ENCODE data around the gene TSPAN18. TPM values are rescaled to one million over a fixed set of nuclear protein-coding genes. Genes with fewer than 3 reads are reported as not detected.

Gene TSPAN18
- total RNA-seq, 2 experiments from 2014 or later: 0.85 to 0.92 TPM

GRCh38 chr11:44917741-44918140 is 191.0 kb downstream of the TSPAN18 start:
- no peak for DNase-seq
- H3K27ac Mint-ChIP-seq: no peak overlapping the region
- H3K4me1 Mint-ChIP-seq (ENCODE audit: low read depth): no peaks in the 10 kb centered on the region
- ATAC-seq: no peak
- intact Hi-C loops (cut with micrococcal nuclease): no loop called here
- no peaks in the 10 kb centered on the region for H3K36me3 Mint-ChIP-seq (ENCODE audit: low read depth)
- H3K27me3 Mint-ChIP-seq: peaks cover 2% of the 10 kb centered on the region
- POLR2A ChIA-PET: no interaction called here
- H3K9me3 Mint-ChIP-seq: no peaks in the 10 kb centered on the region
- TF ChIP-seq CTCF (IDR thresholded peaks at IDR 0.05): no peak
- CTCF ChIA-PET: interaction anchor here (2.7 kb wide), 1 partner anchor 10 kb away, joined by 14 read pairs; no protein-coding TSS in a partner anchor
- no peak overlapping the region for H3K4me3 Mint-ChIP-seq

DNA sequence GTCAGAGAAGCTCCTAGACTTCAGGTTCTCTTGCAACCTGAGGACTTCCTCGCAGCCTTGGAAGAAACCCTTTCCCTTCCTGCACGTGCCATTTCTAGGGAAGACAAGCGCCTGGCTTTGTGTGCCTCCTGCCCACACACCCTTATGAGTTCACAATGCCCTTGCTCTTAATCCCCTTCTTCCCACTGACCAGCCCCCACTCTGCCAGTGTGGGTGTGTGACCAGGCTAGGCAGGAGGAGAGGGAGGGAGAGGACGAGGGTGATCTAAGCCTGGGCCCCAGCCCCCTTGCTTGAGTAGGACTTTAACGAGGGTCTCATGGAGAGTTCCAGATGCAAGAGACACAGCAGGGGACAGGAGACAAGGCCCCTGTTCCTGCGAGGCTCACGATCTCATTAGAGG is 193.7 kb downstream of the TSPAN18 start:
- no peak for ATAC-seq
- peaks cover 2% of the 10 kb centered on the region for H3K27me3 Mint-ChIP-seq
- DNase-seq: no peak
- no peak overlapping the region for H3K27ac Mint-ChIP-seq
- no peak for TF ChIP-seq CTCF (IDR thresholded peaks at IDR 0.05)
- no peak overlapping the region for H3K4me3 Mint-ChIP-seq
- H3K36me3 Mint-ChIP-seq (ENCODE audit: low read depth): no peaks in the 10 kb centered on the region
- CTCF ChIA-PET: interaction anchor here (0.9 kb wide), 1 partner anchor 16 kb away, joined by 4 read pairs; no protein-coding TSS in a partner anchor
- intact Hi-C loops (cut with micrococcal nuclease): no loop called here
- no peaks in the 10 kb centered on the region for H3K9me3 Mint-ChIP-seq
- POLR2A ChIA-PET: no interaction called here
- no peaks in the 10 kb centered on the region for H3K4me1 Mint-ChIP-seq (ENCODE audit: low read depth)

DNA sequence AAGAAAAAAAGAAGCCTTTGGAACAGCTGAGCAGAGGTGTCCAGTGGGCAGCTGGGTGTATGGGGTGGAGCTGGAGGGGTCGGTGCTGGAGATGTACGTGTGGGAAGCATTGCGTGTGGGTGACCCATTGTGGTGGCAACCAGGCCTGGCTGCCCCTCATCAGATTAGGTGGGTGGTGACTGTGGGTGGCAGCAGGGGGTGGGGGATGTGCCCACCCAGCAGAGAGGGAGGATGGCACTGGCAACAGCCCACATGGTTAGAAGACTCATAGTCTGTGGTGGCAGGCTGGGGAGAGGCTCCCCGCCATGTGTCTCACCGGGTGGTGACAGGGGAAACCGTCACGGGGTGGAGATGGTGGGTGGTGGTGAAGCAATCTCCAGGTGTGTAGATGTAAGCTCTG is 196.4 kb downstream of the TSPAN18 start:
- DNase-seq: peak; percentile 25
- no peak for ATAC-seq
- no peaks in the 10 kb centered on the region for H3K27me3 Mint-ChIP-seq
- no peaks in the 10 kb centered on the region for H3K36me3 Mint-ChIP-seq (ENCODE audit: low read depth)
- no peak overlapping the region for H3K27ac Mint-ChIP-seq
- ChIA-PET POLR2A (no interaction called here), CTCF (interaction anchor here (0.7 to 1.0 kb wide), 3 partner anchors 12 to 201 kb away, joined by 3 to 4 read pairs (median 3); no protein-coding TSS in a partner anchor)
- intact Hi-C loops (cut with micrococcal nuclease): no loop called here
- no peak for TF ChIP-seq CTCF (IDR thresholded peaks at IDR 0.05)
- H3K4me1 Mint-ChIP-seq (ENCODE audit: low read depth): no peaks in the 10 kb centered on the region
- H3K9me3 Mint-ChIP-seq: no peaks in the 10 kb centered on the region
- no peak overlapping the region for H3K4me3 Mint-ChIP-seq

- ChIA-PET CTCF (interaction anchor here (0.7 to 1.0 kb wide), 3 partner anchors 12 to 202 kb away, joined by 3 to 4 read pairs (median 3); no protein-coding TSS in a partner anchor), POLR2A (no interaction called here)
- no peak for DNase-seq
Measured at GRCh38 chr11:44923806-44924205, 197.0 kb downstream of the TSPAN18 start.

DNA sequence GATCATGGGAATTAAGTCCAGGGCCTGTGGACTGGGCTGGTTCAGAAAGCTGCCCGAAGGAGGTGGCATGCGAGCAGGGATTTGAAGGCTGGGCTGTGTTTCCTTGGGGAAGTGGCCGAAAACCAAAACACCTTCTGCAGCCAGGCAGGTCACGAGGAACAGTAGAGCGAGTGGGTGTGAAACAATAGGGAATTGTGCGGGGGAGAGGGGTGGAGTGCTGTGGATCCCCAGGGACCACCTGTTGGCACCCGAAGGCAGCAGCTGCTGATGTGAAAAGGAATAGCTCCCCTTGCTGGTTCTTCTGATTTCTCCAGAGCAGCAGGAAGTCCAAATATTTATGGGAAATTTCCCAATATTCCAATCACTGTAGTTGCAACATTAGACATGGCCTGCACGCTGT is 199.3 kb downstream of the TSPAN18 start:
- TF ChIP-seq CTCF (IDR thresholded peaks at IDR 0.05): no peak
- intact Hi-C loops (cut with micrococcal nuclease): no loop called here
- no peaks in the 10 kb centered on the region for H3K4me1 Mint-ChIP-seq (ENCODE audit: low read depth)
- H3K4me3 Mint-ChIP-seq: no peak overlapping the region
- ChIA-PET CTCF (interaction anchor here (1.1 to 24.5 kb wide), 11 partner anchors 10 to 207 kb away, joined by 3 to 942 read pairs (median 13); no protein-coding TSS in a partner anchor), POLR2A (no interaction called here)
- ATAC-seq (no peak), DNase-seq (no peak)
- H3K9me3 Mint-ChIP-seq: no peaks in the 10 kb centered on the region
- no peaks in the 10 kb centered on the region for H3K36me3 Mint-ChIP-seq (ENCODE audit: low read depth)
- H3K27ac Mint-ChIP-seq: no peak overlapping the region
- no peaks in the 10 kb centered on the region for H3K27me3 Mint-ChIP-seq

More at GRCh38 chr11:44923806-44924205, 197.0 kb downstream of the TSPAN18 start:
- Mint-ChIP-seq H3K4me1 (ENCODE audit: low read depth) (no peaks in the 10 kb centered on the region), H3K4me3 (no peak overlapping the region), H3K36me3 (ENCODE audit: low read depth) (no peaks in the 10 kb centered on the region), H3K27ac (no peak overlapping the region), H3K27me3 (no peaks in the 10 kb centered on the region), H3K9me3 (no peaks in the 10 kb centered on the region)
- TF ChIP-seq CTCF (IDR thresholded peaks at IDR 0.05): no peak
- intact Hi-C loops (cut with micrococcal nuclease): no loop called here
- no peak for ATAC-seq

Data from activated CD8-positive, alpha-beta T cell treated with anti-CD3 and anti-CD28 coated beads for 36 hours (primary cell).